HL-60/S4 treated with phorbol 12-myristate 13-acetate at 8.2 ng/mL for 4 days and 3 days (cell line): ENCODE data around the gene TK2.

Experiments used
- in situ Hi-C: fragments of 300-500 bp; cut with MboI; formaldehyde crosslinking; loops from 2 replicates; pipeline ENCODE4 v1.15.0; 2022; ENCODE audit warnings: low sequenced_read_pairs

Gene TK2

DNA sequence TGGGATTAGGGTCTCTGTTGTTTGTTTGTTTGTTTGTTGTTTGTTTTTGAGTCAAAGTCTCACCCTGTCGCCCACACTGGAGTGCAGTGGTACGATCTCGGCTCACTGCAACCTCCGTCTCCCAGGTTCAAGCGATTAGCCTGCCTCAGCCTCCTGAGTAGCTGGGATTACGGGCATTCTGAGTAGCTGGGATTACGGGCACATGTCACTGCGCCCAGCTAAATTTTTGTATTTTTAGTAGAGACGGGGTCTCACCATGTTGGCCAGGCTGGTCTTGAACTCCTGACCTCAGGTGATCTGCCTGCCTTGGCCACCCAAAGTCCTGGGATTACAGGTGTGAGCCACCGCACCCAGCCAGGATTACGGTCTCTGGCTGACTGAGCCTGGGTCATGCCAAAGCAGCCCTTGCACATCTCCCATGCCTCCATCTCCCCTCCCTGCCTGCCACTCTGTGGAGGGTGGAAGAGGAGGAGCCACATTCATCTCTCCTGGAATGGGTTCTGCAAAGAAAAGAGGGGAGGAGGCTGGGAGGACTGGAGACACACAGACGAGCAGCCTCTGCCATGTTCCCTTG, 63.6 kb downstream of the TK2 start:
- in situ Hi-C loops, result no loop called here

DNA sequence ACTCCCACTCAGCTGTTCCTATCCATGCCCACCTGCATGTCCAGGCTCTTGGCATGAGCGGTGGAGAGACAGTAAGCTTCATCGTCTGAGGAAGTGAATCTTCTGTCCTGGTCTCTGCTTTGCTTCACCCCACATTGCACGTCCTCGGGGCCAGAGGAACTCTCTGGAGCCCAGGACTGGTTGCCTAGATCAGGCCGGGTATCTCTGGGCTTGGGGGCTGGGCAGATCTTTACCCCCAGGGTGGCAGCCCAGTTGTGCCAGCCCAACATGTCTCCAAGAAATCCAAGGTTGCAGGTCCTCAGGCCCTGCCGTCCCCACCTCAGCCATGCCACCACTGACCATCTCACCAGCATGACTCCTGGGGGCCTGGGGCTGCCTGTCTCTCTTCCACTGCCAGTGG, 64.5 kb downstream of the TK2 start:
- in situ Hi-C loops, result no loop called here

- in situ Hi-C loops, result no loop called here
Measured at GRCh38 chr16:66484453-66485213, 65.3 kb downstream of the TK2 start.

GRCh38 chr16:66483689-66484452, 66.1 kb downstream of the TK2 start:
- in situ Hi-C loops, result no loop called here

DNA sequence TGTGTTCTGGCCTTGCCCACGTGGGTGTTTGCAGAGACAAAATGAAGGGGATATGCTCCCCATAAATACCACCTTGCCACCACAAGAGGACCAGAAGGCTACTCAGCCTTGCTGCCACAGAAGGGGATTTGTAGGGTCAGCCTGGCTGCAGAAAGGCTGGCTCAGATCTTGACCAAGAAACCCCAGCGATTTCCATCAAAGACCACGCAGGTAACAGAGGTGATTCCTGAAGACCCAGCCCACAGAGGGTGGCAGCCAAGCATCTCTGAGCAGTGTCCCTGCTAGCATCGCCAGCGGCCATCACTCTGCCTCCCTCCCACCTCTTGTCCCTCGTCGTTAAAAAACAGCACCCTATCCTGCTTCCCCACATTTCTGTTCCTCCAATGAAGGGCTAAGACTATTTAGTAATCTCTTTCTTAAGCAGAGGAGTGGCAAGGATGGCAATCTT, 68.0 kb downstream of the TK2 start:
- in situ Hi-C loops, result no loop called here

GRCh38 chr16:66481081-66481942, 68.6 kb downstream of the TK2 start:
- in situ Hi-C loops, result no loop called here

DNA sequence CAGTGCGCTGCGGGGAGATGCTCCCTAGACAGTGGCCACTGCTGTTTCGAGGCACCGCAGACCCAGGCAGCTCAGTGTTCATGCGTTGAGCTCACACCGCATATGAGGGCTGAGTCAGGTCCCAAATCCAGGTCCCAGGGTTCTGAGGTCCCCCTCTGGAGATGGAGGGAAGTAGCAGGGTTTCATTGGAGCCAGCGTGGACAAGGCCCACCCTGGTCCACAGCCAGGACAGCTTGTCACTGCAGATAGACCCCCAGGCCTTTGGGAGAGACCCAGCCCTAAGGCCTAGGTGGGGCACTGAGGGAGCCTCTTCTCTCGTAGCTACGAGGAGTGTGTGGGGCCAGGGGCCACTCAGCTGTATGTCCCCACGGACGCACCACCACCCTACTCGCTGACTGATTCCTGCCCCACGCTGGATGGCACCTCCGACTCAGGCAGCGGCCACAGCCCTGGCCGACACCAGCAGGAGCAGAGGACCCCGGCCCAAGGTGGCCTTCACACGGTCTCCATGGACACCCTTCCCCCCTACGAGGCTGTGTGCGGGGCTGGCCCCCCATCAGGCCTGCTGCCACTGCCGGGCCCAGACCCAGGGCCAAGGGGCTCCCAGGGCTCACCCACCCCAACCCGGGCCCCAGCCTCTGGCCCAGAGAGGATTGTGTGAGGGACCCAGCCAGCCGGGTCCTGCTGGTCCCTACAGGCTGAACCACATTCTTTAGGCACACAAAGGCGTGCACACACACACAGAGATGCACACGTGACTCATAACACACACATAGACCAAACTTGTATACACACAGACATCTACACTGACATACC, 69.4 kb downstream of the TK2 start:
- in situ Hi-C loops, result no loop called here

DNA sequence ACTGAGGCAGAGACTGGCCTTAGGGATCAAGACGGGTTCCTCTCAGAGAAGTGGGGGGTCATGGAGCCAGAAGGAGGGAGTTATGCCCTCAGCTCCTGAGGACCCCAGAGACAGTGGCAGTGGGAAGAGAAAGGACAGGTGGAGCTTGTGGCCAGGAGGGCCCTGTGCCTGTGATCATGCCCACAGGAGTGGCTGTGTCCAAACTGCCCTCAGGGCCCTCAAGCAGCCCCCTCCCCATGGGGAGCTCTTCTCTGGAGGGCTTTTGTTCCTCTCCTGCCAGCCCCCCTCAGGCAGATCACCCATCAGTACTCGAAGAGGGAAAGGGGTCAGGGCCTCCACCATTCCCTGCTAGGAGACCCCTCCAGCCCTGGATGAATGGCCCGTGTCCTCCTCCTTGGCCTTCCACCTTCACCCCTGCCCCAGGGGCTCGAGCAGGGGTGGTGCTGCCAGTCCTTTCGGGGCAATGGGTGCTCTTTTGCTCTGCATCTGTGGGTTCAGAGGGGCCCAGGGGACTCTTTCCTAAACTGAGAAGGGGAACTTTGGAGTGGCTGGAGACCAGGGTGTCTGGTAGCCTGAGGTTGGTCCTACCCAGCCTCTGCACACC, 70.2 kb downstream of the TK2 start:
- in situ Hi-C loops, result no loop called here

GRCh38 chr16:66478733-66479511, 71.0 kb downstream of the TK2 start:
- in situ Hi-C loops, result no loop called here

GRCh38 chr16:66477028-66477515, 72.8 kb downstream of the TK2 start:
- in situ Hi-C loops, result no loop called here

GRCh38 chr16:66476328-66477027, 73.4 kb downstream of the TK2 start:
- in situ Hi-C loops, result no loop called here

GRCh38 chr16:66475232-66475631, 74.7 kb downstream of the TK2 start:
- in situ Hi-C loops, result no loop called here

- in situ Hi-C loops, result no loop called here
Measured at GRCh38 chr16:66474750-66475199, 75.1 kb downstream of the TK2 start.

GRCh38 chr16:66473654-66474519, 76.0 kb downstream of the TK2 start:
- in situ Hi-C loops, result no loop called here

DNA sequence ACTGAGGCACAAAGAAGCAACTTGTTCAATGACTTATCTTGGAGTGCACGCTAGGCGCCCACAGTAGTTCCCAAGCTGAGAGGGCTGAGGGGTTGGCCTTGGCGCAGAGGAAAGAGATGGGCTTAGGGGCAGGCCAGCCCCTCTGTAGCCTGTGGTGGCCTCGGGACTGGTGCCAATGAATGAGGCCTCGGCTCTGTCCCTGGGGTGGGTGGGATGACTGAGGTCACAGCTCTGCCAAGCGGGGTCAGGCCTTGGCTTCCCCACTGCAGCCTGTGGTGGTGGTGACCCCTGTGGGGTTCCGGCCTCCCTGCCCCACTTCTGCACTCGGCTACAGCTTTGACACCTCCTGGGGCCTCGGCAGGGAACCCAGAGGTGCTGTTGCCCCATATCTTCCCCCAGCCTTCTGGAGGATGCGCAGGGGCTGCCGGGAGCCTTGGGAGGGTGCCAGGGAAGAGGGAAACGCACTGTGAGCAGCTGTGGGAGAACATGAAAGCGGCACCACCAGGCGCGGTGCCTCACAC, 76.8 kb downstream of the TK2 start:
- in situ Hi-C loops, result no loop called here

- in situ Hi-C loops, result no loop called here
Measured at GRCh38 chr16:66471716-66472393, 78.1 kb downstream of the TK2 start.
